Embryonic facial prominence (tissue), 1 donor: Measurements from ENCODE around the gene TNFAIP6.
"Not testable (repeated sequence)": the region's sequence is repeated elsewhere in the genome, so short reads cannot be mapped to it uniquely, and the experiment has no call there.

ENCODE experiments used
- DNase-seq: peaks from one replicate; pipeline ENCODE4 v3.0.0-alpha.2; 2016; ENCODE audit errors: extremely low spot score

TNFAIP6 gene

GRCh38 chr2:151357359-151357758, at the start of gene TNFAIP6:
TNFAIP6 (plus strand) TSS chr2:151357592; CDS start chr2:151357667, 75 bp downstream.
- peak; percentile 29 for DNase-seq

- DNase-seq: not testable (repeated sequence)
Observed at GRCh38 chr2:151310313-151310712, 47.1 kb upstream of the TNFAIP6 start.

GRCh38 chr2:151312440-151312839, 45.0 kb upstream of the TNFAIP6 start:
- not testable (repeated sequence) for DNase-seq

GRCh38 chr2:151315381-151315903, 42.0 kb upstream of the TNFAIP6 start:
- no peak for DNase-seq

GRCh38 chr2:151325581-151326095, 31.8 kb upstream of the TNFAIP6 start:
- DNase-seq: no peak

- DNase-seq: no peak
Observed at GRCh38 chr2:151326554-151326953, 30.8 kb upstream of the TNFAIP6 start.

GRCh38 chr2:151329998-151330397, 27.4 kb upstream of the TNFAIP6 start:
- DNase-seq: no peak

GRCh38 chr2:151333083-151333482, 24.3 kb upstream of the TNFAIP6 start:
- DNase-seq: no peak

GRCh38 chr2:151334082-151334815, 23.1 kb upstream of the TNFAIP6 start:
- DNase-seq: no peak

GRCh38 chr2:151336863-151337371, 20.5 kb upstream of the TNFAIP6 start:
- DNase-seq: no peak

GRCh38 chr2:151337643-151338042, 19.7 kb upstream of the TNFAIP6 start:
- no peak for DNase-seq

- no peak for DNase-seq
Observed at GRCh38 chr2:151338115-151338514, 19.3 kb upstream of the TNFAIP6 start.

- no peak for DNase-seq
Observed at GRCh38 chr2:151343073-151343472, 14.3 kb upstream of the TNFAIP6 start.

GRCh38 chr2:151344191-151344590, 13.2 kb upstream of the TNFAIP6 start:
- DNase-seq: not testable (repeated sequence)

GRCh38 chr2:151344906-151345305, 12.5 kb upstream of the TNFAIP6 start:
- DNase-seq: no peak

GRCh38 chr2:151347294-151347693, 10.1 kb upstream of the TNFAIP6 start:
- DNase-seq: no peak

GRCh38 chr2:151347906-151348305, 9.5 kb upstream of the TNFAIP6 start:
- no peak for DNase-seq

- DNase-seq: no peak
Observed at GRCh38 chr2:151350579-151351195, 6.7 kb upstream of the TNFAIP6 start.

GRCh38 chr2:151353995-151354394, 3.4 kb upstream of the TNFAIP6 start:
- DNase-seq: no peak

- no peak for DNase-seq
Observed at GRCh38 chr2:151354807-151355206, 2.6 kb upstream of the TNFAIP6 start.

GRCh38 chr2:151358166-151358970, 976 bp downstream of the TNFAIP6 start:
- no peak for DNase-seq
